NCI-H446 (cell line): ENCODE data around the gene HLA-B.
"Not testable (repeated sequence)": the region's sequence is repeated elsewhere in the genome, so short reads cannot be mapped to it uniquely, and the experiment has no call there.

Experiments used
- DNase-seq, 2 experiments: peaks; one replicate each; lab custom pipeline; 2025; lab: John Stamatoyannopoulos, UW

Gene HLA-B

GRCh38 chr6:31356946-31357466 lies at the start of gene HLA-B:
TSS of gene HLA-B (minus strand) at chr6:31357179. CDS start at chr6:31357158, 21 bp downstream.
- peak in 1 of 2 experiments; percentile 20 for DNase-seq

GRCh38 chr6:31405996-31406395 lies 49.0 kb upstream of the HLA-B start:
- no peak for DNase-seq

GRCh38 chr6:31404061-31404364 lies 47.0 kb upstream of the HLA-B start:
- not testable (repeated sequence) for DNase-seq

- DNase-seq = no peak
Observed at GRCh38 chr6:31403283-31404060, 46.5 kb upstream of the HLA-B start, which contains the start of gene MICA. TSS of gene MICA (plus strand) at chr6:31403595. CDS start at chr6:31403633, 38 bp downstream.

GRCh38 chr6:31402324-31403282 lies 45.6 kb upstream of the HLA-B start:
- DNase-seq = no peak

GRCh38 chr6:31401403-31401802 lies 44.4 kb upstream of the HLA-B start:
- DNase-seq = no peak

- DNase-seq = no peak
Observed at GRCh38 chr6:31400467-31401289, 43.7 kb upstream of the HLA-B start.

GRCh38 chr6:31399589-31400466 lies 42.8 kb upstream of the HLA-B start:
- peak in 1 of 2 experiments; percentile 21 for DNase-seq

GRCh38 chr6:31397901-31398525 lies 41.0 kb upstream of the HLA-B start:
- DNase-seq = no peak

- DNase-seq = peak in 1 of 2 experiments; percentile 18
Observed at GRCh38 chr6:31397153-31397499, 40.1 kb upstream of the HLA-B start.

- DNase-seq = peak in 1 of 2 experiments; percentile 70
Observed at GRCh38 chr6:31396422-31397152, 39.6 kb upstream of the HLA-B start.

- no peak for DNase-seq
Observed at GRCh38 chr6:31395832-31396231, 38.9 kb upstream of the HLA-B start.

GRCh38 chr6:31394381-31394780 lies 37.4 kb upstream of the HLA-B start:
- no peak for DNase-seq

GRCh38 chr6:31393932-31394331 lies 37.0 kb upstream of the HLA-B start:
- DNase-seq = no peak

- DNase-seq = not testable (repeated sequence)
Observed at GRCh38 chr6:31389802-31390132, 32.8 kb upstream of the HLA-B start.

GRCh38 chr6:31388916-31389801 lies 32.2 kb upstream of the HLA-B start:
- not testable (repeated sequence) for DNase-seq

- DNase-seq = no peak
Observed at GRCh38 chr6:31386977-31387376, 30.0 kb upstream of the HLA-B start.

GRCh38 chr6:31386099-31386498 lies 29.1 kb upstream of the HLA-B start:
- no peak for DNase-seq

- no peak for DNase-seq
Observed at GRCh38 chr6:31385041-31385440, 28.1 kb upstream of the HLA-B start.
